Stimulated activated memory B cell treated with anti-CD40 and anti-IgM and Interleukin-4, amounts not matched to agents 10 μg/mL and 1 μg/mL and 100 μg/mL, for 72 hours (primary cell): ENCODE results near the gene ALPG.
"Not testable (repeated sequence)": the region's sequence is repeated elsewhere in the genome, so short reads cannot be mapped to it uniquely, and the experiment has no call there.

Experiments
- ATAC-seq: fragments of 150-1000 bp; cut with Tn5 transposase; 2 replicates; pipeline ENCODE4 v1.10.0; 2021
- H3K27ac Mint-ChIP-seq: one replicate; pipeline ENCODE4 v1.8.0; 2022; ENCODE audit warnings: mild to moderate bottlenecking, mixed read lengths
- H3K27me3 Mint-ChIP-seq: one replicate; pipeline ENCODE4 v1.8.0; 2022; ENCODE audit warnings: mixed read lengths
- H3K36me3 Mint-ChIP-seq: one replicate; pipeline ENCODE4 v1.8.0; 2022; ENCODE audit warnings: mixed read lengths
- H3K4me1 Mint-ChIP-seq: one replicate; pipeline ENCODE4 v1.8.0; 2022; ENCODE audit warnings: mixed read lengths
- H3K4me3 Mint-ChIP-seq: one replicate; pipeline ENCODE4 v1.8.0; 2022; ENCODE audit warnings: mild to moderate bottlenecking, moderate library complexity, mixed read lengths
- H3K9me3 Mint-ChIP-seq: one replicate; pipeline ENCODE4 v1.8.0; 2022; ENCODE audit warnings: mixed read lengths

Gene ALPG

DNA sequence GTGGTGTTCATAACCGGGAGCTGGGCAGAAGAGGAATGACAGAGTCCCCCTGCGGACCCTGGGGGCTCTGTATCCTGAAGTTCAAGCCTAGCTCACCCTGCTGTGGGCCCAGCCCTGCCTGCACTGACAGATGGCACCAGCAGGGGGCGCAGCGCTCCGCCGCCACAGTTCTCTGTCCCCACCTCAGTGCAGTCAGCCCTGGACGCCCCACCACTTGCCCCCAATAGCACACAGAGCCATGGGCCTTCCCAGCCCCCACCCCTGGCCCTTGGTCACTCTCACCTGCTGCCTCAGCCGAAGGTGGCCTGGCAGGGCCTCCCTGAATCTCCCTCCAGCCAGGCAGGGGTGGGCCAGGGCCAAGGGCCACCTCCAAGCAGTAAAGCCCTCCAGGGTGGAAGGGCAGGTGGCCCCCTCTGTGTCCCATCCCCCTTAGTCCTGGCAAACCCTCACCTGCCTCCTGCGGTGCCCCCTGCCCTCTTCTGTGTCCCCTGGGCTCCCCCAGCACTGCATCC is 39.7 kb downstream of the ALPG start:
- H3K9me3 Mint-ChIP-seq, ATAC-seq, H3K27ac Mint-ChIP-seq, H3K4me3 Mint-ChIP-seq, H3K36me3 Mint-ChIP-seq: not testable (repeated sequence)
- peaks cover 28% of the 10 kb centered on the region for H3K27me3 Mint-ChIP-seq
- H3K4me1 Mint-ChIP-seq: peaks cover 11% of the 10 kb centered on the region

- Mint-ChIP-seq H3K27ac (no peak overlapping the region), H3K36me3 (no peaks in the 10 kb centered on the region), H3K4me1 (peaks cover 11% of the 10 kb centered on the region), H3K27me3 (peaks cover 20% of the 10 kb centered on the region), H3K4me3 (no peak overlapping the region), H3K9me3 (no peaks in the 10 kb centered on the region)
- ATAC-seq: no peak
Observed at GRCh38 chr2:232447091-232447620, 40.5 kb downstream of the ALPG start.

DNA sequence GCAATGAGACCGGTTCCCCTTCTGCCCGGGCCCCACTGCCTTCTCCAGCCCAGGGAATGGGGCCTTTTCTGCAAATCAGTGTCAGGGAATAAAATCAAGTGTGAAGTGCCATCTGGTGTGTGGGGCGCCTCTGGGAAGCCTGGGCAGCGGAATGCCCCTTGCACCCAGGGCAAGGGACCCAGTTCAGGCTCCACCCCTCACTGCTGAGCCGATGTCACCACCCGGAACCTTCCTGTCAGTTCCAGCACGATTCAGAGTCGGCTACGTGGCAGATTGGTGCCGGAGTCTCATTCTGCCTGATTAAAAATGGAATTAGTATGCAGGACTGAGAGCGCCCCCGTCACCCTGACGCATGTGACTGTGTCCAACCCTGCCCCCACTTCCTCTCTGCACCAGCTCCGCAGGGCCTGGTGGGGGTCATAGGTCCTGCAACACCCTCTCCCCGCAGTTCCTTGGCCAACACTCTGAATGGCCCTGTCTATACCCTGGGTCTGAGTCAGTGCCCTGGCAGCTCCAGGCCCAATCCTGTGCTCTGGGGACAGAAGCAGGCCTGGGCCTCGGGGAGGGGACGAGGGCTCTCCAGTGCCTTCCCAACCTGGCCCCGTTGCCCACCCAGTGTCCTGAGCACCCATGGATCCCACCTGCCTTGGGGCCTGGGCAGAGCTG is 41.1 kb downstream of the ALPG start:
- H3K36me3 Mint-ChIP-seq: no peaks in the 10 kb centered on the region
- no peak for ATAC-seq
- H3K4me1 Mint-ChIP-seq: peaks cover 11% of the 10 kb centered on the region
- no peaks in the 10 kb centered on the region for H3K9me3 Mint-ChIP-seq
- H3K27me3 Mint-ChIP-seq: peaks cover 20% of the 10 kb centered on the region
- H3K4me3 Mint-ChIP-seq: no peak overlapping the region
- no peak overlapping the region for H3K27ac Mint-ChIP-seq

DNA sequence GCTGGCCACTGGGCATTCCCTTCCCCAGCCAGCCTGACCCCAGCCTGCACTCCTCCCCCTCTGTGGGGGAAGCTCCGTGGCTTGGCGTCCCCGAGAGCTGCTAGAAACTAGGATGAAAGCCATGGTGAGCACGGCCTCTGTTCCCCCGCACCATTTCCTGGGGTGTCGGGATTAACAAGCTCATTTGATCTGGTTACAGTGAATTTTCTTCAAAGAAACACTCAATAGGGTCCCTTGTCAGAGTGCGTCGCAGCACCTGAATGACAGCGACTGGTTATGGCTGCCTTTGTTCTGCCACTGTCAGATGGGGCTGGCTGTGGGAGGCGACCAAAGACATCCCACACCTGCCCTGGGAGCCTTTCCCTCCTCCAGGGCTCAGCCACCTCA is 41.7 kb downstream of the ALPG start:
- Mint-ChIP-seq H3K36me3 (no peaks in the 10 kb centered on the region), H3K27me3 (peaks cover 20% of the 10 kb centered on the region), H3K4me1 (peaks cover 11% of the 10 kb centered on the region), H3K4me3 (no peak overlapping the region), H3K27ac (no peak overlapping the region), H3K9me3 (no peaks in the 10 kb centered on the region)
- ATAC-seq: no peak

- Mint-ChIP-seq H3K36me3 (no peaks in the 10 kb centered on the region), H3K27ac (no peak overlapping the region), H3K9me3 (no peaks in the 10 kb centered on the region), H3K4me3 (no peak overlapping the region), H3K27me3 (peaks cover 20% of the 10 kb centered on the region), H3K4me1 (peaks cover 11% of the 10 kb centered on the region)
- no peak for ATAC-seq
Observed at GRCh38 chr2:232449964-232450363, 43.3 kb downstream of the ALPG start.

DNA sequence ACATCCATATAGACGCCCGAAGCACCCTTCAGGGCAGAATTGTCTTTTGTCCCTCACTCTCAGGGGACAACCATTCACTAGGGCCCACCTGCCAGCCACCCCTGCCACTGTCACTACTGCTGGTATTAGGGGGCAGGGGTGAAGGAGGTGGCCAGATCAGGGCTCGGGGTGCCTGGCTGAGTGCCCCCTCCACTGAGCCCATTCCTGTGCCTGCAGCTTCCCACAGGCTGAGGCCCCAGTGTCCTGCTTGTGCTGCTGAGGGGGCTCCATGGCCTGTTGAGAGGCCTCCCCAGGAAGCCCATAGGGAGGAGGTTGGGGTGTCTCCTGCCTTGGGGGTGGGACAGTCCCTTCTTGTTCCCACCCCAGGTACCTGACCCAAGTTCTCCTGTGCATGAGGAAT is 45.0 kb downstream of the ALPG start:
- peaks cover 29% of the 10 kb centered on the region for H3K27me3 Mint-ChIP-seq
- not testable (repeated sequence) for ATAC-seq, H3K4me3 Mint-ChIP-seq, H3K9me3 Mint-ChIP-seq, H3K4me1 Mint-ChIP-seq, H3K27ac Mint-ChIP-seq, H3K36me3 Mint-ChIP-seq

DNA sequence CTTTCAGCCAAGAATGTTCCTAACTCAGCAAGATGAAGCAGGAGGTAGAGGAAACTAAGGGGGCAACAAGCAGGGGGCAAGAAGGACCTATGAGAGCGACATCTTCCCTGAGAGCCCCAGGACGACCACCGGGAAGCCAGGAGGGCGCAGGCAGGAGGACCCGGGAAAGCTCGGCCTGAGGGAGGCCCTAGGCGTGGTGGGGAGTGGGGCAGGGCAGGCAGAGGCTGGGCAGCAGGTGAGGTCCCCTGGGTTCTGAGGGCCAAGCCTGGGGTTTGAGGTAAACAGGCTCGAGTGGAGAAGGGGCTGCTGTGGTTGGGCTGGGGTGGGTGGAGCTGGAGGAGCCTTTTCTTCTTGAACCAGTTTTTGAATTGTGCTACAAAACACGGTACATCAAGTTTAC is 48.0 kb downstream of the ALPG start:
- Mint-ChIP-seq H3K27me3 (peaks cover 51% of the 10 kb centered on the region), H3K36me3 (no peaks in the 10 kb centered on the region), H3K4me1 (no peaks in the 10 kb centered on the region), H3K9me3 (no peaks in the 10 kb centered on the region), H3K4me3 (no peak overlapping the region), H3K27ac (no peak overlapping the region)
- no peak for ATAC-seq

DNA sequence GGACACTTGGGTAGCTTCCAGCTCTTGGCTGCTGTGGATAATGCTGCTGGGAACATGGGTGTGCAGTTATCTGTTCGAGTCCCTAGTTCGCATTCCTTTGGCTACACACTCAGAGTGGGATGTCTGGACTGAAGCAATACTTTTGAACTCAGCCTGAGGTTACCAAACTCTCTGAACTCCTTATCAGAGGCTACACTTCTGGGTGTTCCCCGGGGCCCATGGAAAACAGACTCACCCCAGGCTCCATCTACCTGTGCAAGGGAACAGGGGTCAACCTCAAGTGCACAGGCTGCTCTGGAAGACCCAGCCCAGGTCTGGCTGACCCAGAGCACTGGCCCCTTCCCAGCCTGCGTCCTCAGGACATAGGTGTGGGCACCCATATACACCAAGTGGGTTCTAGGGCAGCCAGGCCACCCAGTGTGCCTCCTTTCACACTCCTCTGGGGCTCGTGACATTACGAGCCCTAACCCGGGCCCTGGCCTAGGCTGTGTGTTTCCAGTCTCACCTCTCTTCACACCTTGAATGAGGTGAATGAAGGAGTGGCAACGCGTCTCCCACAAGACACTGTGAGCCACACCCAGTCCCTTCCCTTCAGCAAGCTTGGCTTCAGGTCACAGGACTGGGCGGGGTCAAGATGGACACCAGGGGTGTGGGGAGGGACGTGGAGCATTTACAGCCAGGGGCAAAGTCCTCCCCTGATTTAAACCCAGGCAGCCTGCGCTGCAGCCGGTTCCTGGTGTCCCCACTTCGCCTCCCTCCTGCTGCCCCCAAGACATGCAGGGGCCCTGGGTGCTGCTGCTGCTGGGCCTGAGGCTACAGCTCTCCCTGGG is 49.0 kb downstream of the ALPG start, which contains the start of gene ALPI:
Gene ALPI, plus strand, starts transcription at position 728 of the 830 bp plus-strand sequence. Its CDS starts 47 bp downstream, at position 775.
- H3K4me3 Mint-ChIP-seq: no peak within 1 kb of the TSS
- no peaks in the 10 kb centered on the region for H3K9me3 Mint-ChIP-seq
- ATAC-seq: no peak
- H3K4me1 Mint-ChIP-seq: no peaks in the 10 kb centered on the region
- no peak within 1 kb of the TSS for H3K27ac Mint-ChIP-seq
- H3K36me3 Mint-ChIP-seq: no peaks in the 10 kb centered on the region
- peaks cover 50% of the 10 kb centered on the region for H3K27me3 Mint-ChIP-seq

DNA sequence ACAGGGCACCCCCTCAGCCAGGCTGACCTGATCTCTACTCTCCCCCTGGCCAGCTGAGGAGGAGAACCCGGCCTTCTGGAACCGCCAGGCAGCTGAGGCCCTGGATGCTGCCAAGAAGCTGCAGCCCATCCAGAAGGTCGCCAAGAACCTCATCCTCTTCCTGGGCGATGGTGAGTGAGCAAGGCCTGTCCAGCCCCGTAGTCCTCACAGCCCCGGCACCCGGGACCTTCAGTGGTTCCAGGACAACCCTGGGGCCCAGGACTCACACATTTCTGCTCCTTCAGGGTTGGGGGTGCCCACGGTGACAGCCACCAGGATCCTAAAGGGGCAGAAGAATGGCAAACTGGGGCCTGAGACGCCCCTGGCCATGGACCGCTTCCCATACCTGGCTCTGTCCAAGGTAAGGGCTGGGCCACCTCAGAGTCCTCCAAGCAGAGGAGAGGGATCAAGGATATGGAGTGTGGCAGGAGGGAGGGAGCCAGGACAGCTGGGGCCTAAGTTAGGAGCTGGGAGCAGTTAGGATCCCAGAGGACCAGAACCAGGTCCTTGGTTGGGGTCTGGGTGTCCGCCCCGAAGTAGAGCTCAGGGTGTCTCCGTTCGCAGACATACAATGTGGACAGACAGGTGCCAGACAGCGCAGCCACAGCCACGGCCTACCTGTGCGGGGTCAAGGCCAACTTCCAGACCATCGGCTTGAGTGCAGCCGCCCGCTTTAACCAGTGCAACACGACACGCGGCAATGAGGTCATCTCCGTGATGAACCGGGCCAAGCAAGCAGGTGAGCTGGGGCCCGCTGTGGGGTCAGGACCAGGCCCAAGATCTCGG is 49.9 kb downstream of the ALPG start:
- Mint-ChIP-seq H3K36me3 (no peaks in the 10 kb centered on the region), H3K4me3 (no peak overlapping the region), H3K9me3 (no peaks in the 10 kb centered on the region), H3K27me3 (peaks cover 50% of the 10 kb centered on the region), H3K4me1 (no peaks in the 10 kb centered on the region), H3K27ac (no peak overlapping the region)
- ATAC-seq: no peak

GRCh38 chr2:232457121-232458011 is 50.7 kb downstream of the ALPG start:
- H3K27me3 Mint-ChIP-seq: peaks cover 50% of the 10 kb centered on the region
- H3K4me3 Mint-ChIP-seq: no peak overlapping the region
- no peaks in the 10 kb centered on the region for H3K4me1 Mint-ChIP-seq
- no peak for ATAC-seq
- no peak overlapping the region for H3K27ac Mint-ChIP-seq
- no peaks in the 10 kb centered on the region for H3K36me3 Mint-ChIP-seq
- no peaks in the 10 kb centered on the region for H3K9me3 Mint-ChIP-seq

- H3K27ac Mint-ChIP-seq: no peak overlapping the region
Observed at GRCh38 chr2:232458051-232458660, 51.5 kb downstream of the ALPG start.

GRCh38 chr2:232458661-232459418 is 52.2 kb downstream of the ALPG start:
- Mint-ChIP-seq H3K4me3 (no peak overlapping the region), H3K27me3 (peaks cover 50% of the 10 kb centered on the region), H3K36me3 (no peaks in the 10 kb centered on the region), H3K27ac (no peak overlapping the region), H3K9me3 (no peaks in the 10 kb centered on the region), H3K4me1 (no peaks in the 10 kb centered on the region)
- no peak for ATAC-seq

More at GRCh38 chr2:232458051-232458660, 51.5 kb downstream of the ALPG start:
- H3K4me1 Mint-ChIP-seq: no peaks in the 10 kb centered on the region
- no peak for ATAC-seq
- H3K27me3 Mint-ChIP-seq: peaks cover 50% of the 10 kb centered on the region
- H3K4me3 Mint-ChIP-seq: no peak overlapping the region
- H3K36me3 Mint-ChIP-seq: no peaks in the 10 kb centered on the region
- H3K9me3 Mint-ChIP-seq: no peaks in the 10 kb centered on the region

DNA sequence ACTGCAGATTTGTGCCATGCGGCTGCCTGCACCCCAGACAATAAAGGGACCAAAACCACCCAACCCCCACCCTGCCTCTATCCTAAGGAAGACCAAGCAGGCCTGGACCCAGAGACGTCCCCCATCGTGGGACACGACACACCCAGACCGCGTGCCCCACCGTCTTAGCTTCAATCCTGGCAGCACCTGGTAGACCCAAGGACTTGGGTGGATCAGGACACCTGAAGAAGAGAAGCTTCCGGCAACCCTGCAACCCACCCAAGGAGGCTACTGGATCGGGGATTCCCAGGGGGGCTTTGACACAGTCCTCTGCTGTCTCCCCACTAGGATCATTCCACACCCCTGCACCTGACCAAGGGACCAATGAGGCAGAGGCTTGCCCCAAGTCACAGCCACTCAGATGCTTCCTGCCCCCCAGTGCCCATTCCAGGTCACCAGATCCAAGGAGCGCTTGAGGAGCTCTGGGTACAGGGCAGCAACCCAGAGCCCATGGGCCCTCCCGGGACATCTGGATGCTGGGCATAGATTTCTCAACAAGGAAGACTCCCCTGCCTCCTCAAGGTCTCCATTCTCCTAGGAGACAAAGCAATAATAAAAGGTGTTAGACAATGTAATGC is 52.9 kb downstream of the ALPG start:
- no peak overlapping the region for H3K27ac Mint-ChIP-seq
- no peaks in the 10 kb centered on the region for H3K4me1 Mint-ChIP-seq
- no peak overlapping the region for H3K4me3 Mint-ChIP-seq
- ATAC-seq: no peak
- no peaks in the 10 kb centered on the region for H3K36me3 Mint-ChIP-seq
- H3K27me3 Mint-ChIP-seq: peaks cover 50% of the 10 kb centered on the region
- no peaks in the 10 kb centered on the region for H3K9me3 Mint-ChIP-seq
